HL-60 (cell line): ENCODE measurements around the gene AIFM2.

Experiments
- DNase-seq, 2 experiments: peaks; one replicate each; pipeline ENCODE4 v3.0.0-alpha.2; 2010 to 2020; ENCODE audit warnings: low read depth in 1 of 2, low spot score in 1 of 2
- H3K27ac ChIP-seq: fragments of 250-450 bp; sonication (Bioruptor Pico); replicated peaks from 2 replicates; pipeline ENCODE4 v1.5.1; 2020; ENCODE audit warnings: mild to moderate bottlenecking, moderate library complexity
- H3K27me3 ChIP-seq: fragments of 250-450 bp; sonication (Bioruptor Pico); 2 replicates; pipeline ENCODE4 v1.5.1; 2021; ENCODE audit warnings: mild to moderate bottlenecking, moderate library complexity; ENCODE audit not compliant: insufficient read depth, poor library complexity, severe bottlenecking
- H3K4me3 ChIP-seq: replicated peaks from 2 replicates; pipeline ENCODE4 v1.5.1; 2011; ENCODE audit warnings: mild to moderate bottlenecking, control low read depth, low read length; ENCODE audit not compliant: insufficient read depth
- GABPA ChIP-seq: IDR thresholded peaks from 2 replicates; pipeline ENCODE4 v1.6.1; 2012; ENCODE audit warnings: low read depth
- POLR2AphosphoS5 ChIP-seq: IDR thresholded peaks from 2 replicates; pipeline ENCODE4 v1.6.1; 2012; ENCODE audit warnings: low read depth
- SPI1 ChIP-seq: IDR thresholded peaks from 2 replicates; pipeline ENCODE4 v1.6.1; 2012; ENCODE audit warnings: low read depth, mild to moderate bottlenecking, borderline replicate concordance
- TF ChIP-seq, protein P1 (sequence below): IDR thresholded peaks from one replicate; pipeline ENCODE4 v1.5.1; 2011; ENCODE audit warnings: low read length, control low read depth, inconsistent platforms; ENCODE audit not compliant: insufficient read depth
- TF ChIP-seq, protein P2 (sequence below): IDR thresholded peaks from 2 replicates; pipeline ENCODE4 v1.6.1; 2012; ENCODE audit warnings: low read depth; ENCODE audit not compliant: insufficient replicate concordance

The AIFM2 gene

DNA sequence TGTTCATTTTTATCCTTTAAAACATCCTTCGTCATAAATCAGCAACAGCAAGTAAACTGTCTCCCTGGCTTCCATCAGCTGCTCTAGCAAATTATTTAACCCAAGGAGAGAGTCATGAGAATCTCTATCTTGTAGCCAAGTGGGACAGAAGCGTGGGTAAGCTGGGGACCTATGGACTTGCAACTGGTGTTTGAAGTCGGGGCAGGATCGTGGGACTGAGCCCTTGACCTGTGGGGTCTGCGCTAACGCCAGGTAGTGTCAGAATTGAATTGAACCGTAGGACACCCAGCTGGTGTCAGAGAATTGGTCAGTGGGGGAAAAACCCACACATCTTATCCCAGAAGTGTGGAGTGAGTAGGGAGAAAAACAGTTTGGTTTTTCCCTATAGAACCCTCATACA lies 13.4 kb downstream of the AIFM2 start:
- DNase-seq: no peak
- no peak overlapping the region for H3K27ac ChIP-seq
- no peaks in the 10 kb centered on the region for H3K27me3 ChIP-seq
- no peak for TF ChIP-seq SPI1
- TF ChIP-seq POLR2AphosphoS5: no peak
- TF ChIP-seq, protein P1, sequence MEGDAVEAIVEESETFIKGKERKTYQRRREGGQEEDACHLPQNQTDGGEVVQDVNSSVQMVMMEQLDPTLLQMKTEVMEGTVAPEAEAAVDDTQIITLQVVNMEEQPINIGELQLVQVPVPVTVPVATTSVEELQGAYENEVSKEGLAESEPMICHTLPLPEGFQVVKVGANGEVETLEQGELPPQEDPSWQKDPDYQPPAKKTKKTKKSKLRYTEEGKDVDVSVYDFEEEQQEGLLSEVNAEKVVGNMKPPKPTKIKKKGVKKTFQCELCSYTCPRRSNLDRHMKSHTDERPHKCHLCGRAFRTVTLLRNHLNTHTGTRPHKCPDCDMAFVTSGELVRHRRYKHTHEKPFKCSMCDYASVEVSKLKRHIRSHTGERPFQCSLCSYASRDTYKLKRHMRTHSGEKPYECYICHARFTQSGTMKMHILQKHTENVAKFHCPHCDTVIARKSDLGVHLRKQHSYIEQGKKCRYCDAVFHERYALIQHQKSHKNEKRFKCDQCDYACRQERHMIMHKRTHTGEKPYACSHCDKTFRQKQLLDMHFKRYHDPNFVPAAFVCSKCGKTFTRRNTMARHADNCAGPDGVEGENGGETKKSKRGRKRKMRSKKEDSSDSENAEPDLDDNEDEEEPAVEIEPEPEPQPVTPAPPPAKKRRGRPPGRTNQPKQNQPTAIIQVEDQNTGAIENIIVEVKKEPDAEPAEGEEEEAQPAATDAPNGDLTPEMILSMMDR: no peak
- TF ChIP-seq GABPA: no peak
- H3K4me3 ChIP-seq: no peak overlapping the region

DNA sequence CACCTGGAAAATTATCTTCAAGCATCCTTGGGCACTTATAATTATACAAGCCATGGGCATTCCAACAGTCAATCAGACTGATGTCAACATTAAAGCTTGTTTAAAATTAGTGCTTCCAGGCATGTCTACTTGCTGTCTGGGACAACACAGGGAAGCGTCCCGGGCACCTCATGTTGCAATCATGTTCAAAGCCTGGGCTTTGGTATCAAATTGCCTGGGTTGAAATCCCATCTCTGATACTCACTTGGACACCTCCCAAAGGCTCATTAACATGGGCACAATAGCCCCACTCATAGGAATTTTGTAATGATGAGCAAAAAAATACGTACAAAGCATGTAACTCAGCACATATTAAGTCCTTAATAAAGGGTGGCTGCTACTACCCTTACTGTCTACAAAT lies 14.4 kb downstream of the AIFM2 start:
- Histone ChIP-seq H3K27me3 (no peaks in the 10 kb centered on the region), H3K4me3 (no peak overlapping the region), H3K27ac (no peak overlapping the region)
- TF ChIP-seq SPI1 (no peak), POLR2AphosphoS5 (no peak), GABPA (no peak)
- TF ChIP-seq, protein P1: no peak
- TF ChIP-seq, protein P2, sequence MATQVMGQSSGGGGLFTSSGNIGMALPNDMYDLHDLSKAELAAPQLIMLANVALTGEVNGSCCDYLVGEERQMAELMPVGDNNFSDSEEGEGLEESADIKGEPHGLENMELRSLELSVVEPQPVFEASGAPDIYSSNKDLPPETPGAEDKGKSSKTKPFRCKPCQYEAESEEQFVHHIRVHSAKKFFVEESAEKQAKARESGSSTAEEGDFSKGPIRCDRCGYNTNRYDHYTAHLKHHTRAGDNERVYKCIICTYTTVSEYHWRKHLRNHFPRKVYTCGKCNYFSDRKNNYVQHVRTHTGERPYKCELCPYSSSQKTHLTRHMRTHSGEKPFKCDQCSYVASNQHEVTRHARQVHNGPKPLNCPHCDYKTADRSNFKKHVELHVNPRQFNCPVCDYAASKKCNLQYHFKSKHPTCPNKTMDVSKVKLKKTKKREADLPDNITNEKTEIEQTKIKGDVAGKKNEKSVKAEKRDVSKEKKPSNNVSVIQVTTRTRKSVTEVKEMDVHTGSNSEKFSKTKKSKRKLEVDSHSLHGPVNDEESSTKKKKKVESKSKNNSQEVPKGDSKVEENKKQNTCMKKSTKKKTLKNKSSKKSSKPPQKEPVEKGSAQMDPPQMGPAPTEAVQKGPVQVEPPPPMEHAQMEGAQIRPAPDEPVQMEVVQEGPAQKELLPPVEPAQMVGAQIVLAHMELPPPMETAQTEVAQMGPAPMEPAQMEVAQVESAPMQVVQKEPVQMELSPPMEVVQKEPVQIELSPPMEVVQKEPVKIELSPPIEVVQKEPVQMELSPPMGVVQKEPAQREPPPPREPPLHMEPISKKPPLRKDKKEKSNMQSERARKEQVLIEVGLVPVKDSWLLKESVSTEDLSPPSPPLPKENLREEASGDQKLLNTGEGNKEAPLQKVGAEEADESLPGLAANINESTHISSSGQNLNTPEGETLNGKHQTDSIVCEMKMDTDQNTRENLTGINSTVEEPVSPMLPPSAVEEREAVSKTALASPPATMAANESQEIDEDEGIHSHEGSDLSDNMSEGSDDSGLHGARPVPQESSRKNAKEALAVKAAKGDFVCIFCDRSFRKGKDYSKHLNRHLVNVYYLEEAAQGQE: no peak
- no peak for DNase-seq

DNA sequence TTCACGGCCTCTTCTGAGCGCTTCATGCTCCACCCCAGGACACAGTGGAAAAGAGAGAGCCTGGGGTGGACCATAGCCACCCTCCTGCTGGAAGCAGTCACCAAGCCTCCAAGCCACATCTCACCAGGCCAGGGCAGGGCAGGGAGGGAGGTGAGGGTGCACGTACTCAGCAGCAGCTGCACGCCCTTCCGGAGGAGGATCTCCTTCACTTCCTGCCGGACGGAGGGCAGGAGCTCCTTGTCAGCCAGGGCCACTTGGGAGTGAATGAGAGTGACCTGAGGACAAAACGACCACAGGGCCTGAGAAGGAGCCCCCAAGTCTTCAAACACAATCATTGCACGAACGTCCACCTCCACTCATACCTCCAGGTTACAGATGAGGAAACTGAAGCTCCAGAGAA lies 15.0 kb downstream of the AIFM2 start:
- Histone ChIP-seq H3K27ac (no peak overlapping the region), H3K27me3 (no peaks in the 10 kb centered on the region), H3K4me3 (no peak overlapping the region)
- DNase-seq: no peak
- TF ChIP-seq SPI1: no peak

DNA sequence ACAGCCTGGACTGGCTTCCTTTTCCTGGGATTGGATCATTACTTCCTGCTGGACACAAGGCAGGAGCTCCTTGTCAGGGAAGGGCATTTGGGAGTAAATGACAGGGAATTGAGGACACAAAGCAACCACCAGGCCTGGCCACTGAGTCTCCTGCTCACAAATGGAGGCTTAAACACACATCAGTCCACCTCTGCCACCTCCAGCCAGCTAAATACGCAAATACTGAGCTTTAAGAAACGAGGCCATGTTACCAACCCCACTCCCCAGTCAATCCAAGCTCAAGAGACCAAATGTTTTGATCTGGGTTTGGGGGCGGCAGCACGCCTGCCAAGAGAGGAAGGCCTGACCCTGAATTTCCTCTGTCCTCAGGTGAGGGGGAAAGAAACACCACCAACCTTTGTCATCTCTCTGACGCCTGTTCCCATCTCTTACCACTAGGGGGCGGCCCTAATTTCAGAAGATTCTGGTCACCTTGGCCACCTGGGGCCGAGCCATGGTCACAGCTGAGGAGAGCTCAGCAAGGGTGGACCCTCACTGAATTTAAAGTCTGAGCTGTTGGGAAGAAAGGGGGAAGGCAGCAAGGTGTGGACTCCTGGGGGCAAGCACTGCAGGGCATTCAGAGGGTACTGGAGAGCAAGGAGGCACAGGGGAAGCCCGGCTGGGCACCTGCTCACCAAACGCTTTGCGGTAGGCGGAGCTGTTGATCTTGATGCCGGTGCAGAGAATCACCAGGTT lies 16.5 kb downstream of the AIFM2 start:
- DNase-seq: peak in 1 of 2 experiments; percentile 38
- no peak overlapping the region for H3K4me3 ChIP-seq
- no peak overlapping the region for H3K27ac ChIP-seq
- TF ChIP-seq GABPA (no peak), SPI1 (no peak), POLR2AphosphoS5 (no peak)
- TF ChIP-seq, protein P2: no peak
- TF ChIP-seq, protein P1: peak; percentile 62
- no peaks in the 10 kb centered on the region for H3K27me3 ChIP-seq
